ENCODE results near the gene PPP5C.

Gene PPP5C

GRCh38 chr19:46330319-46330918 lies 16.5 kb upstream of the PPP5C start:
- no peak for DNase-seq (ENCODE audit: low read depth, low spot score)

DNA sequence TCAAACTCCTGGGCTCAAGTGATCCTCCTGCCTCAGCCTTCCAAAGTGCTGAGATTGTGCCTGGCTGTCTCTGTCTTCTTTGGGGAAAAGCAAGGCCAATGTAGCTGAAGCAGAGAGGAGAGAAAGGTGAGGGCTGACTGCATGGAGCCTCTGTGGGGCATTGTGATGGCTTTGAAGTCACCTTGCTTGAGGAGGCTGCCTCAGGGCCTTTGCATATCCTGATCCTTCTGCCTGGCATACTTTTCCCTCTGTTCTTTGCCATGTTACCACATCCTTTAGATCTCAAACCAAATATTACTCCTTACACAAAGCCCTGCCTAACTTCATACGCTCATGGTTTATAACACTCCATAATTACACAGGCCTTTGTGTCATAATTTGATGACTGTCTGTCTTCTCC lies 9.4 kb upstream of the PPP5C start:
- no peak for DNase-seq (ENCODE audit: low read depth, low spot score)

- DNase-seq (ENCODE audit: low read depth, low spot score): no peak
Measured at GRCh38 chr19:46339446-46339845, 7.4 kb upstream of the PPP5C start.

DNA sequence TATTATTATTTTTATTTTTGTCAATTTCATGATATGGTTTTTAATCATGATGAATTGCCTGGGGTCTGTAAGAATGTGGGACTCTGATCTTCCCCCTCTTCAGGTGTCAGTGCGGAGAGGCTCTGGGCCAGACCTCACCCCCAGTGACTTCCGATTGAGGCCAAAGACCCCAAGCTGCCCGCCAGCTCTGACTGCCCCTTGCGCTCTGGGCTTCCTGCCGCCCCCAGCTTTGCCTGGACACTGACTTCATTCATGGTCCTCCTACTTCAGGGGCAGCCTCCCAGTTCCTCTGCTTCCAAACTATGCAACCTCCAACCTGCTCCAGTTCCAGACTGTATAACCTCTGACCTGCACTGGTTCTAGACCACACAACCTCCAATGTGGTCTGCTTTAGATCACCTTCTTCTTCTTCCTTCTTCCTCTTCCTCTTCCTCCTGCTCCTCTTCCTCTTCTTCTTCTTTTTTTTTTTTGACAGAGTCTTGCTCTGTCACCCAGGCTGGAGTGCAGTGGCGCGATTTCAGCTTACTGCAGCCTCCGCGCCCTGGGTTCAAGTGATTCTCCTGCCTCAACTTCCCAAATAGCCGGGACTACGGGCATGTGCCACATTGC lies 6.7 kb upstream of the PPP5C start:
- no peak for DNase-seq (ENCODE audit: low read depth, low spot score)

- DNase-seq (ENCODE audit: low read depth, low spot score): no peak
Measured at GRCh38 chr19:46341937-46342336, 5.0 kb upstream of the PPP5C start.

- DNase-seq (ENCODE audit: low read depth, low spot score): no peak
Measured at GRCh38 chr19:46344363-46344762, 2.5 kb upstream of the PPP5C start.

DNA sequence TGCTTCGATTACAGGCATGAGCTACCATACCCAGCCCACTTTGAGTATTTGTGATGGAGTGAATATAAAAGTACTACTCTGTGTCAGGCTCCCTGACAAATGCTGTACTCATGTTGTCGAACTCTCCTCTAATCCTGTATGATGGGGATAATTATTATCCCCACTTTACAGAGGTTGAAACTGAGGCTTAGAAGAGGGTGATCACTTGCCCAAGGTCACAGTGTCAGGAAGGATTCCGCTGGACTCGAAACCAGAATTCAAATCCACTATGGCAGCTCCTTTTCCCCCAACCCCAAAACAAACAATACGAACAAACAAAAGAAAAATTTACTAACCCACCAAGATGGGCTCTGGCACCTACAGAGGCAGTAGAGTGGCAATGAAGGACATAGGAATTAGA lies 1.7 kb upstream of the PPP5C start:
- no peak for DNase-seq (ENCODE audit: low read depth, low spot score)

DNA sequence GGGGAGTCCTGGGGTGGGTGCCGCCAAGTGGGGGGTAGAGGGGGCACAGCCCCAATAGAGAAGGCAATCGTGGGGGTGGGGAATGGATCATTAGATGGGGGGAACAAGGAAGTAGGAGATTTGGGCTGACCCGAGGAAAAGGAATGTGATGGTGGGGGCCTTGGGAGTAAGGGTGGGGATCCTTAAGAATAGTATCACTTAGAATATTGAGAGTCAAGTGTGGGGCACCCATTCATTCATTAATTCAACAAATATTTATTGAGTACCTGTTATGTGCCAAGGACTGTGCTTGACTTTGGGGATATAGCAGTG lies 641 bp downstream of the PPP5C start:
- DNase-seq (ENCODE audit: low read depth, low spot score): no peak

GRCh38 chr19:46347985-46348384 lies 1.1 kb downstream of the PPP5C start:
- no peak for DNase-seq (ENCODE audit: low read depth, low spot score)

GRCh38 chr19:46349311-46349993 lies 2.6 kb downstream of the PPP5C start:
- no peak for DNase-seq (ENCODE audit: low read depth, low spot score)

DNA sequence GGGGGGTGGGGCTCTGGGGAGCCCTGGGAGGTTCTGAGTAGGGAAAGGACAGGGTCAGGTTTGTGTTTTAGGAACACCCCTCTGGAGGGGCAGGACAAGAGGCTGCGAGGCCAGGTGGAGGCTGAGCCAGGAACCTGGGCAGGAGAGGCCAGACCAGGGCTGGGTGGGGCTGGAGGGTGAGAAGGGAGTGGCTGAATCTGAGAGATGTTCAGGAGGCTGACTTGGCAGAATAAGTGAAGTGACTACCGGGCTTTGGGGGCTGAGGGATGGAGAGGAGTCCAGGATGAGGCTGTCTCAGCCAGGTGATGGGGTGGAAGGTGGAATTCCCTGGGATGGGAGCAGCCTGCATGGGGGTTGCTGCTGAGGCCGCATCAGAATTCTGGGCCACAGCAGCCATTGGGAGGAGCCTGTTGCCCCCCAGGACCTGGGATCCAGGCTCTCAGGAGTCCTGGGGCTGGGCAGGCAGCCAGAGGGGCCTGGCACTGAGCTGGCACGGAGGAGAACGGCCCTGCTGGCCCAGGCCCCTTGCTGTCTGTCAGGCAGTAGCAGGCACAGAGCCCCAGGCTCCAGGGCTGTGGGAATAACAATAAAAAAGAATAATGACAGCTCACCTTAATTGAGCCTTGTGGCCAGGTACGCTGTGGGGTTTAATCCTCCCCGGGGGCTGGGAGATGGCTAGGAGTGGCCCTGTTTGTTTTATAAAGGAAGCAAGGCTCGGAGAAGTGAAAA lies 3.3 kb downstream of the PPP5C start:
- no peak for DNase-seq (ENCODE audit: low read depth, low spot score)

- no peak for DNase-seq (ENCODE audit: low read depth, low spot score)
Measured at GRCh38 chr19:46350758-46351159, 3.9 kb downstream of the PPP5C start.

DNA sequence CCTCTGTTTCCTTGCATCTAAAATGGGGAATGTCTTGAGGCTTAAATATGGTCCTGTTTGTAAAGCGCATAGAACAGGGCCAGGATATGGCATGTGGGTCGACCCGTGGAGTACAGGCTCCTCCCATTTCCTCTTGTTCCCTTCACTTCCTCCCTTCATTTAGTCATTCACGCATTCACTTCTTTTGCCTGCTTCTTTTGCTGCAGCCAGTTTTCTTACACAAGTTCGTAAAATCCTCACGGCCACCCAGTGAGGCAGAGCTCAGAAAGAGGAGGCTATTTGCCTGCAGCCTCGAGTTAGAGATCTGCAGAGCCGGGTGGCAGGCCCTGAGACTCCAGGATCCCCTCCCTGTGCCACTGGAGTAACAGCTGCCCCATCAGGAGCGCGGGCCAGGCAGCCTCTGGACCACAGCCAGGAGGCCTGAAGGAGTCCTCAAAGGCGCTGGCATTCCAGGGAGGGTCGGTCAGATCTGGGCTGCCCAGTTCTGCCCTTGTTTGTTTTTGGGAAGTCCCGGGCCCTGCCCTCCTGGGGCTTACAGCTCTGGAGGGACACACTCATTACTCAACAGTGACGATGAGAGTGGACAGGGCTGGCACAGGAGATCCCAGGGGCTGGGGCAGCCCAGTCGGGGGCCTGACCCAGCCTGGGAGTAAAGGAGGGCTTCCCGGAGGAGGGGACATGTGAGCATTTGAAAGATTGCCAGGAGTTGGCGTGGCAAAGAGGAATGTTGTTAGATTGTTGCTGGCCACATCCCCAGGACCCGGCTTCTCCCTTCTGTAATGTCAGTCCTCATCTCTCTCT lies 4.6 kb downstream of the PPP5C start:
- no peak for DNase-seq (ENCODE audit: low read depth, low spot score)

GRCh38 chr19:46353730-46354528 lies 7.0 kb downstream of the PPP5C start:
- no peak for DNase-seq (ENCODE audit: low read depth, low spot score)

DNA sequence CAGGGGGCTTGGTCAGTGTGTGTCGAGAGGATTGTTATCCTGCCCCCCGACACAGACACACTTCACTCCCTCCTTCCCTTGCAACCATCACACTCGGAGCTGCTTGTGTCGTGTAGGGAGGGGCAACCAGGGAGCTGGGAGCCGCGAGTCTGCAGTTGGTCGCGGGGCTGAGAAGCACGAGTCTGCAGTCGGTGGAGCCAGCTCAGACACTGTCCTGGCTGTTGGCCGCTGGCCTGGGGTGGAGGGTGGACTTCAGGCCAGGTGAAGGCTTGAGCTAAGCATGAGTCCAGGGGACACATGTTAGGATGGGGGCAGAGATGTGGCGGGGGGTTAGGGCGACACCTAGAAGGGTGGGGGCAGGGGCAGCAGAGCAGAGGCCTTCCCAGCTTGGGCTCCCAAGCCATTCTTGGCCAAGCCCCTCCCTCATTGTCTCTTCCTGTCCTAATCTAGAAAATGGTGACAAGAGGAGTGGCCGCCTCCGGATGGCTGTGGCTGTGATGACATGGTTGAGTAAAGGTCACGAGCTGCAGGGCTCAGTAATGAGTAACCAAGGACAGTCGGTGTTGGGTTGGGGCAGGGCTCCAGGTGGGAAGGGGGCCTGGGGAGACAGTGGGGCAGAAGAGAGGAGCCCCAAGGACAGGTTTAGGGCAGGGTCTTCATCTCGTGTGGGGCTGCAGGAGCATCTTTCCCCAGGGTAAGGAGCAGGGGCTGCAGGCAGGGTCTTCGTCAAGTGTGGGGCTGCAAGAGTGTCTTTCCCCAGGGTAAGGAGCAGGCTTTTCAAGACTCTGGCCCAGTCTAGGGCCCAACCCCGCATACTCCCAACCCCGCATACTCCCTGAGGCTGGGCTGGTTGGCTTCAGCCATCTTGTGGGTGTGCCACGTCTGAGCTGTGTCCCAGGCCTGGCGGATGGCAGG lies 8.6 kb downstream of the PPP5C start:
- no peak for DNase-seq (ENCODE audit: low read depth, low spot score)

DNA sequence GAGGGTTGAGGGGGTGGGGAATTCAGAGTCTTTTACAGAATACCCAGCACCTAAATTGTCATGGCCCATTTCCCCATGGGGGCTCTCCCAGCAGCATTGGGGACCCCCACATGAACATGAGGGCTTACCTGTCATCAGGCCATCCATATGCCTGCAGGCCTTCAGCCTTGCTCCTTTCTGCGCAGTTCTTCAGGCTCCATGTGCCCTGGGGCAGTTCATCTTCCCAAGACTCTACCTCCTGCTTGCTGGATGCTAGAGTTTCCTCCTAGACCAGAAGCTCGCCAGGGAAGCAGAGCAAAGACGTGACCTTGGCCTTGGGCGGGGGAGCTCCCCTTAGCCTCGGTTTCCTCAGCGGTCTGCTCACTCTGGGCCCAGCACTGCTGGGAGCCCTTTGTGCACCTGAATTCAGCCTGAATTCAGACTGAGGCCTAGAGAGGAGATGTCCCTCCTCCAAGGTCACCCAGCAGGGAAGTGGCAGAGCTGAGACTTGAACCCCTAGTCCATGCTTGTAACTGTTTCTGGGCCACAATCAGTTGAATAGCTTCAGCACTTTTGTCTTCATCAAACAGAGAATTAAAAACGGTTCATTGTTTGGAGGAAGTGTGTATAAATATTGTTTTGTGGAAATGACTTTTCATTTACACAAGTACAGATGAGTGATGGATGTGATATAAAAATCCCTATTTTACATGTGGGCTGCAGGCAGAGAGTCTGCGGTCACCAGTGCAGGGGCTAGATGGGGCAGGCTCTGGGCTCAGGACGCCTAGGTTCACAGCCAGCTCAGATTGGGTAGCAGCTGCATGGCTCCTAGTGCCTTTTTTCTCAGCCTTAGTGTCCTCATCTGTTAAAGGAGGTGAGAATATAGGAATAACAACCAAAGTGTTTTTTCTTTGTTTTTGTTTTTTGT lies 9.5 kb downstream of the PPP5C start:
- no peak for DNase-seq (ENCODE audit: low read depth, low spot score)

DNA sequence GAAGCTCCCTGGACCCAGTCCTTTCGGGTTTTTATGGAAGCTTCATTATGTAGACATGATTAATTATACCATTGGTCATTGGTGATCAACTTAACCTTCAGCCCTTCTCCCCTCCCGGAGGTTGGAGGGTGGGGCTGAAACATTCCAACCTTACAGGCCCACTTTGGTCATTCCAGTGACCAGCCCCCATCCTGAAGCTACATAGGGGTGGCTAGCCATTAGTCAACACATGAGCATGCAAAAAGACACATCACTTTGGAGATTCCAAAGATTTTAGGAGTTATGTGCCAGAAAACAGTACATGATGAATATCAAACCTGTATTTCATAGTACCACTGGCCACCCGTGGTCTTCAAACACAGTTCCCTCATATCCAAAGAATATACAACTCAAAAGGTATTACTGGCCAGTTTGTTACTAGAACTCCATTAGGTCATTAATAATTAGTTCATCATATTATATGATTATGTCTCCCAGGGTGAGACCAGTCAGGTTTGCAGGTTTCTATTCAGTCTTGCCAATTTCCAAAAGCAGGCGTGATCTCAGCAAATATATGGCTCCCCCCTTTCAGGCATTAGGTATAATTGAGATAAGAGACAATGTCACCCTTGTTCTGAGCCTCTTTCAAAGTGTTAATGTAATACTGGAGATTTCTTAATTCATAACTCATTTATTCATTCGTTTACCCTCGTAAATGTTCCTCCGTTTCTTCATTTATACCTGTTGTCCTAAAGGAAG lies 11.1 kb downstream of the PPP5C start:
- no peak for DNase-seq (ENCODE audit: low read depth, low spot score)

- no peak for DNase-seq (ENCODE audit: low read depth, low spot score)
Measured at GRCh38 chr19:46361915-46362314, 15.0 kb downstream of the PPP5C start.
